Neural cell (in vitro differentiated cells): Measurements from ENCODE around the gene CAVIN1.

ENCODE experiments used
- EP300 ChIP-seq: fragments of 450-650 bp; conservative IDR thresholded peaks from 2 replicates; pipeline ENCODE4 v1.6.1; 2014; ENCODE audit warnings: antibody characterized with exemption, mild to moderate bottlenecking, moderate library complexity; ENCODE audit not compliant: poor library complexity, severe bottlenecking
- POLR2AphosphoS5 ChIP-seq: IDR thresholded peaks from 2 replicates; pipeline ENCODE4 v1.6.1; 2012
- TF ChIP-seq, protein P1 (sequence below): IDR thresholded peaks from 2 replicates; pipeline ENCODE4 v1.6.1; 2012; ENCODE audit warnings: borderline replicate concordance
- TF ChIP-seq, protein P2 (sequence below): fragments of 450-650 bp; IDR thresholded peaks from 2 replicates; pipeline ENCODE4 v1.5.1; 2014; ENCODE audit warnings: antibody characterized with exemption, mild to moderate bottlenecking, moderate library complexity; ENCODE audit not compliant: poor library complexity, severe bottlenecking

DNA sequence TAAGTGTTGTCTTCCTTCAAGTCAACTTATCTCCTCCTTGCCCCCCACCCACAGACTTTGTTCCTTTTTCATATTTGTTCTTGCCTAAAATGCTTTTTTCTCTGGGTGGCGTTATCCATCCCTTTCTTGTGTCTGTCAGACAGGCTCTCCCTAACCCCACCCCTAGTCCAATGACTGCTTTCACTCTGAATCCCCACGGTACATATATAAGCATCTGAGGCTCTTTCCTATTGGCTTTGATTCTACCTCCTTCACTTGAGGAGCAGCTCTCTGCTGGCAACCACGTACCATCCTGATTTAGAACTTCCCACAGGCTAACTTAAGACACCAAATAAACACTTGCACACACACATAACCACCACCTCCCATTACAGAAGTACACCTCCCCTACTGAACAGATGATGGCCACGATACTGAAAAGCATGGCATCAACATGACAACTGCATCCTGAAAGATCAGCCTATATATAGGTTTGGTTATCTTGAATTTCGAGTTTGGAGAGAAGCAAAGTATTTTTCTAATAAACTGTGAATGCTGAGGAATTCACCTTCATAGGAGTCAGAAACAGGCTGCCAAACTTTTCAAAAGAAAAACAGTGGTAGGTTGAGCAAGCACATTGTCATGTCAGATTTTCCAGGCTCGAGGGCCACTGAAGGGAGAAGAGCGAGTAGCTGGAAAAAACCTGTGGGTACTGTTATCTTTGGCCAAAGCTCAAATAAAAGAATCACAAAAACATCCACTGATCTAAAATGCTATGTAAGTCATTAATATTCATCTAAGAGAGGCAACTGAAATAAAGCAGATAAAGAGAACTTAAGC, 59.1 kb downstream of the CAVIN1 start:
- TF ChIP-seq, protein P1, sequence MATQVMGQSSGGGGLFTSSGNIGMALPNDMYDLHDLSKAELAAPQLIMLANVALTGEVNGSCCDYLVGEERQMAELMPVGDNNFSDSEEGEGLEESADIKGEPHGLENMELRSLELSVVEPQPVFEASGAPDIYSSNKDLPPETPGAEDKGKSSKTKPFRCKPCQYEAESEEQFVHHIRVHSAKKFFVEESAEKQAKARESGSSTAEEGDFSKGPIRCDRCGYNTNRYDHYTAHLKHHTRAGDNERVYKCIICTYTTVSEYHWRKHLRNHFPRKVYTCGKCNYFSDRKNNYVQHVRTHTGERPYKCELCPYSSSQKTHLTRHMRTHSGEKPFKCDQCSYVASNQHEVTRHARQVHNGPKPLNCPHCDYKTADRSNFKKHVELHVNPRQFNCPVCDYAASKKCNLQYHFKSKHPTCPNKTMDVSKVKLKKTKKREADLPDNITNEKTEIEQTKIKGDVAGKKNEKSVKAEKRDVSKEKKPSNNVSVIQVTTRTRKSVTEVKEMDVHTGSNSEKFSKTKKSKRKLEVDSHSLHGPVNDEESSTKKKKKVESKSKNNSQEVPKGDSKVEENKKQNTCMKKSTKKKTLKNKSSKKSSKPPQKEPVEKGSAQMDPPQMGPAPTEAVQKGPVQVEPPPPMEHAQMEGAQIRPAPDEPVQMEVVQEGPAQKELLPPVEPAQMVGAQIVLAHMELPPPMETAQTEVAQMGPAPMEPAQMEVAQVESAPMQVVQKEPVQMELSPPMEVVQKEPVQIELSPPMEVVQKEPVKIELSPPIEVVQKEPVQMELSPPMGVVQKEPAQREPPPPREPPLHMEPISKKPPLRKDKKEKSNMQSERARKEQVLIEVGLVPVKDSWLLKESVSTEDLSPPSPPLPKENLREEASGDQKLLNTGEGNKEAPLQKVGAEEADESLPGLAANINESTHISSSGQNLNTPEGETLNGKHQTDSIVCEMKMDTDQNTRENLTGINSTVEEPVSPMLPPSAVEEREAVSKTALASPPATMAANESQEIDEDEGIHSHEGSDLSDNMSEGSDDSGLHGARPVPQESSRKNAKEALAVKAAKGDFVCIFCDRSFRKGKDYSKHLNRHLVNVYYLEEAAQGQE = no peak
- TF ChIP-seq, protein P2, sequence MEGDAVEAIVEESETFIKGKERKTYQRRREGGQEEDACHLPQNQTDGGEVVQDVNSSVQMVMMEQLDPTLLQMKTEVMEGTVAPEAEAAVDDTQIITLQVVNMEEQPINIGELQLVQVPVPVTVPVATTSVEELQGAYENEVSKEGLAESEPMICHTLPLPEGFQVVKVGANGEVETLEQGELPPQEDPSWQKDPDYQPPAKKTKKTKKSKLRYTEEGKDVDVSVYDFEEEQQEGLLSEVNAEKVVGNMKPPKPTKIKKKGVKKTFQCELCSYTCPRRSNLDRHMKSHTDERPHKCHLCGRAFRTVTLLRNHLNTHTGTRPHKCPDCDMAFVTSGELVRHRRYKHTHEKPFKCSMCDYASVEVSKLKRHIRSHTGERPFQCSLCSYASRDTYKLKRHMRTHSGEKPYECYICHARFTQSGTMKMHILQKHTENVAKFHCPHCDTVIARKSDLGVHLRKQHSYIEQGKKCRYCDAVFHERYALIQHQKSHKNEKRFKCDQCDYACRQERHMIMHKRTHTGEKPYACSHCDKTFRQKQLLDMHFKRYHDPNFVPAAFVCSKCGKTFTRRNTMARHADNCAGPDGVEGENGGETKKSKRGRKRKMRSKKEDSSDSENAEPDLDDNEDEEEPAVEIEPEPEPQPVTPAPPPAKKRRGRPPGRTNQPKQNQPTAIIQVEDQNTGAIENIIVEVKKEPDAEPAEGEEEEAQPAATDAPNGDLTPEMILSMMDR = no peak
- TF ChIP-seq POLR2AphosphoS5 (no peak), EP300 (no peak)
